HG03354 (cell line): Measurements from ENCODE around the gene IL10RA.
A peak's percentile ranks its signal among the peaks of the same experiment; 100 is the strongest.

ENCODE experiments used
- ATAC-seq: cut with Tn5 transposase; IDR thresholded peaks from one replicate; pipeline ENCODE4 v1.9.1; 2021; ENCODE audit warnings: mild to moderate bottlenecking; ENCODE audit not compliant: unreplicated experiment, poor library complexity, severe bottlenecking

IL10RA gene

DNA sequence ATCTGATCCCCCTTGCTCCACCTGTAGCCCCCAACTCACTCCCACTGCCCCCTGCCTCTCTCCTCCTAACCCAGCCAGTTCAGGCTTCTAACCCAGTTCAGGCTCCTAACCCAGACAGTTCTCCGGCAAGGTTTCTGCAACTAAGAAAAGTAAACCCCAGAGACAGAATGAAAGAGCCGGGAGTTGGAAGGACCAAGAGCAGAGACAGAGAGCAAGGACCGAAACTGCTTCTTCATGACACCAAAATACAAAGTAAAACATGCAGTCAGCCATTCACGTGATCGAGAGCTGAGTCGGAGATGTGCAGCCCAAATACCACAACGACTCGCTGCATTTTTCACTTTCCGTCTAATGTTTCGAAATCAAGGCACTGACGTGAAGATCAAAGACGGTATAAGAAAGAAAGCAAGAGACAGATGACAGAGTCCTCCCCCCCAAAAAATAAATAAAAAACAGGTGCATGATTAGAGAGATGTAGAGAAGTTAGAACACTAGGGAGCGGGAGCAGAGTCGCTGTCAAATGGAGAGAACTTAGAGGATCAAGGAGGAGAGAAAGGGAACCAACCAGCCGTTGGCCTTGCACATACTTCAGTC, 884 bp downstream of the IL10RA start:
- peak; percentile 44 for ATAC-seq

DNA sequence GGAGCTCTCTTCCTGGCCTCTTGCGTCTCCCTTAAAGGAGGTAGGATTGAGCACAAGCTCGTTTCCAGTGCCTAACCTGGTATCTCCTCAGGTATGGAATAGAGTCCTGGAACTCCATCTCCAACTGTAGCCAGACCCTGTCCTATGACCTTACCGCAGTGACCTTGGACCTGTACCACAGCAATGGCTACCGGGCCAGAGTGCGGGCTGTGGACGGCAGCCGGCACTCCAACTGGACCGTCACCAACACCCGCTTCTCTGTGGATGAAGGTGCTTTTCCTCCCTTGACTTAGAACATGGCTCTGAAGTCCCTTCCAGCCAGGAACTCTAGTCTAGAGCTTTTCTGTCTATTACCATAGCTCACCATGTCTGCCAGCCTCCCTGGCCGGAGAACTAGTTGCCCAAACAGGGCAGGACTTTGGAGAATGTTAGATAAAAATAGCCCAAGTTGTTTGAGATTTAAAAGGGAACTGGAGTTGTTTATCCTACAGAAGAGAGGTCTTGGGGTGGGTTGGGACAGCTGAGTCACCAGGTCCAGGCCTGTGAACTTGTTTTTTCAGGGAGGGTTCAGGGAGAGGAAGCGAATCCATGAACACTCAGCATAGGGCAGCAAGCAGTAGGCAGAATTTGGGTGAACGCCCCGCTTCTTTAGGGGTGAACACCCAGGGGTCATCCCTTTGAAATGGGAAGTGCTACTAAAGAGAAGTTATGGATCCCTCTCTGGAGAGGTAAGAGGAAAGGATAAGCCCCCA, 3.3 kb downstream of the IL10RA start:
- no peak for ATAC-seq

- ATAC-seq = no peak
Measured at GRCh38 chr11:117992136-117992535, 5.9 kb downstream of the IL10RA start.

DNA sequence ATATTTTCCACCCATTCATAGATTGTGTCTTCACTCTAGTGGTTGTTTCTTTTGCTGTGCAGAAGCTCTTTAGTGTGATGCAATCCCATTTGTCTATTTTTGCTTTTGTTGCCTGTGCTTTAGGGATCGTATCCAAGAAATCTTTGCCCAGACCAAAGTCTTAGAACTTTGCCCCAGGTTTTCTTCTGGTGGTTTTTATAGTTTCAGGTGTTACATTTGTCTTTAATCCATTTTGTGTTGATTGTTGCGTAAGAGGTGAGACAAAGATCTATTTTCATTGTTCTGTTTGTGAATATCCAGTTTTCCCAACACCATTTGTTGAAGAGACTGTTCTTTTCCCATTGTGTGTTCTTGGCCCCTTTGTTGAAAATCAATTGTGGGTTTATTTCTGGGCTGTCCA, 6.4 kb downstream of the IL10RA start:
- ATAC-seq = no peak

DNA sequence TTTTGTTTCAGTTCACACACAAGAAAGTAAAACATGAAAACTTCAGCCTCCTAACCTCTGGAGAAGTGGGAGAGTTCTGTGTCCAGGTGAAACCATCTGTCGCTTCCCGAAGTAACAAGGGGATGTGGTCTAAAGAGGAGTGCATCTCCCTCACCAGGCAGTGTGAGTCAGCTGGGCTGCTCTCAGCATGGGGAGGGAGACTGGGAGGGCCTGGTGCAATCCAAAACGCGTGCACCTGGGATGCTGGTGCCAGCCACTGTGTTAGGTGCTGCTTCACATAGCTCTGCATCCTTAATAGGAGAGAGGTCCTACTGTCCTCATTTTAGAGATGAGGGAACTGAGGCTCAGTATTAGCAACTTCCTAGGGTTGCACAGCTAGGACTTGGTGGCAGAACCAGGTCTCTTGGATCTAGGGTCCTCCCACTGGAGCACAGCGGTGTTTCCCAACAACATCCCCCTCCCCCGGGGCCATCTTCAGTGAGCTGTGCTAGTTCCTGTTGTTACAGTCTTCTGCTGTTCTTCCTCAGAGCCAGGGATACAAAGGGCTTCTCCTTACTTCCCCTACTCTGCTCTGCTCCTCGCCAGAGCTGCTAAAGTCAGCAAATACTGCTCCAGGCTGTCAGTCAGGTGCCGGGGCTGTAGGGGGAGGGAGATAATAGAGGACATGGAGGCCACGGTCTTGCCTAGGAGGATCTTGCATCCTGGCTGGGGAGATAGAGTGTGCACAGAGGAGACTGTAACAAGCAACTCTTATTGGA, 8.0 kb downstream of the IL10RA start:
- no peak for ATAC-seq

DNA sequence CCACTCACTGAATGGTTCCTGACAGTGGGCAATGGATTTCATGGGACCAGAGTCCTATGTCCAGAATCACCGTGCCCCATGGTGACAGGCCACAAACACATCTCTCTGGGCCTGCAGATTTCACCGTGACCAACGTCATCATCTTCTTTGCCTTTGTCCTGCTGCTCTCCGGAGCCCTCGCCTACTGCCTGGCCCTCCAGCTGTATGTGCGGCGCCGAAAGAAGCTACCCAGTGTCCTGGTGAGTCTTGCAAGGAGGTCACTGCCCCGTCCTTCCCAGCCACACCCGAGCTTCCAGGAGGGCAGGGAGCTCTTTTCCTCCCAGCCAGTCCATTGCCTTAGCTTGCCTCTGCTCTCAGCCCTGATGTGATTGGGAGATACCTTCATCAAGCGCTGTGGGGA, 9.3 kb downstream of the IL10RA start:
- ATAC-seq = no peak

GRCh38 chr11:117996058-117996457, 9.9 kb downstream of the IL10RA start:
- no peak for ATAC-seq

DNA sequence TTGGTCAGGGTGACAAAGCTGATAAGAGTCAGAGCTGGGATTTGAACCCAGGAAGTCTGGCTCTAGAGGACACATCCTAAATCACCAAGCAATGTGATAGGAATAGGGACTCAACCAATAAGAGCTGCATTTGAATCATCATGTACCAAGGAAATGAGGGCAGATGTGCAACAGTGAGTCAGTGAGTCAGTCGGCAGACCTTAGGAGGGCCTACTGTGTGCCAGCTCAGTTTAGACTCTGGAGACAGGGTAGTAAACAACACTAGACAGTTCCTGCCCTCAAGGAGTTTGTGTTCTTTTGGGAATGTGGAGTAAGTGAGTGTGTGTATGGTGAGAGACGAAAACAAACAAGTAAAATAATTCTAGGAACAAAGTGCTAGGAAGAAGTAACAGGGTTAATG, 11.2 kb downstream of the IL10RA start:
- no peak for ATAC-seq

GRCh38 chr11:117997823-117998579, 11.8 kb downstream of the IL10RA start:
- ATAC-seq = peak; percentile 81

DNA sequence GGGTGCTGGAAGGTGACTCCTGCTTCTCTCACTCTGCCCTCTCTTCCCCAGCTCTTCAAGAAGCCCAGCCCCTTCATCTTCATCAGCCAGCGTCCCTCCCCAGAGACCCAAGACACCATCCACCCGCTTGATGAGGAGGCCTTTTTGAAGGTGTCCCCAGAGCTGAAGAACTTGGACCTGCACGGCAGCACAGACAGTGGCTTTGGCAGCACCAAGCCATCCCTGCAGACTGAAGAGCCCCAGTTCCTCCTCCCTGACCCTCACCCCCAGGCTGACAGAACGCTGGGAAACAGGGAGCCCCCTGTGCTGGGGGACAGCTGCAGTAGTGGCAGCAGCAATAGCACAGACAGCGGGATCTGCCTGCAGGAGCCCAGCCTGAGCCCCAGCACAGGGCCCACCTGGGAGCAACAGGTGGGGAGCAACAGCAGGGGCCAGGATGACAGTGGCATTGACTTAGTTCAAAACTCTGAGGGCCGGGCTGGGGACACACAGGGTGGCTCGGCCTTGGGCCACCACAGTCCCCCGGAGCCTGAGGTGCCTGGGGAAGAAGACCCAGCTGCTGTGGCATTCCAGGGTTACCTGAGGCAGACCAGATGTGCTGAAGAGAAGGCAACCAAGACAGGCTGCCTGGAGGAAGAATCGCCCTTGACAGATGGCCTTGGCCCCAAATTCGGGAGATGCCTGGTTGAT, 12.6 kb downstream of the IL10RA start:
- no peak for ATAC-seq

GRCh38 chr11:117999354-117999993, 13.3 kb downstream of the IL10RA start:
- ATAC-seq = no peak

GRCh38 chr11:118000067-118000849, 14.1 kb downstream of the IL10RA start:
- ATAC-seq = no peak

GRCh38 chr11:118000850-118001228, 14.6 kb downstream of the IL10RA start:
- ATAC-seq = no peak

DNA sequence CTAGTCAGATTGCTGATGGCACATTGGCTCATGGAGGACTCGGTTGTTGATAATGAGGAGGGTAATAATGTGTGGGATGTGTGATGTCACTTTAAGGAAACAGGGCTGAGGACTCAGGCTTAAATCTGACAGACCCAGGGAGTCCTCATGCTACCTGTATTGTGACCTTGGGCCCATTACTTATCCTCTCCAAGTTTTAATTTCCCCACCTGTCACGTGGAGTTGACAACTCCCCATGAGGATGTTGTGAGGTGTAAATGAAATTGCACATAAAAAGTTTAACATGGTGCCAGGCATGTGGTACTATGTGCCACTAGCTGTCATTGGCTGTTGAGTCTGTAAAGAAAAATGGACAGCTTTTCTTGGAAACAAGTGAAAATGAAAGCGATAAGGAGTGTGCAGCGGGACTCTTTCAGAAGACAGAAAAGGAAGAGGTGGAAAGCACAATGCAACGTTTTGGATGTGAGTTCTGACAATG, 15.3 kb downstream of the IL10RA start:
- no peak for ATAC-seq

DNA sequence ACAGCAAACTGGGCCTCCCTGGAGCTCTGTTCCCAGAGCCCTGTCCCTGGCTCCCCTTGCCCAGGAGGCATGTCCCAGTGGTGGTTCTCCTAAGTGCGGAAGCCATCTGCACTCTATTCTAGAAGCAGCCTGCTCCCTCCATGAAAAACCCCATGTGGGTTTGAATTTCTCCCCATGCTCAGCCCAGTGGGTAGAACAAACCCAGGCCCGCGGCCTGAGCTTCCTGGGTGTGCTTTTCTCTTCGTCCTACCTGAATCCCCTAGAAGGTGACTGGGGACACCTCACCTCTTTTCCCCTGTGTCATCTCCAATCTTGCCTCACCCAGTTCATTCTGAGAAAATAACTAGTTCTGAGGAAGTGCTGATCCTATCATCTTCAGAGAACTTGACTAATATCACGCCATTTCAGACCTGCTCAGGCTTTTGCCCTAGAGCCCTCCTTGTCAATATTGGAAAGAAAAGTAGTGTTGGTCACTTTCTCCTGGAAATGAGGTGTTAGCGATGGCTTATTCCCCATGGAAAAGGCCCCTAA, 15.9 kb downstream of the IL10RA start:
- no peak for ATAC-seq

GRCh38 chr11:118002541-118003423, 16.6 kb downstream of the IL10RA start:
- ATAC-seq = no peak

DNA sequence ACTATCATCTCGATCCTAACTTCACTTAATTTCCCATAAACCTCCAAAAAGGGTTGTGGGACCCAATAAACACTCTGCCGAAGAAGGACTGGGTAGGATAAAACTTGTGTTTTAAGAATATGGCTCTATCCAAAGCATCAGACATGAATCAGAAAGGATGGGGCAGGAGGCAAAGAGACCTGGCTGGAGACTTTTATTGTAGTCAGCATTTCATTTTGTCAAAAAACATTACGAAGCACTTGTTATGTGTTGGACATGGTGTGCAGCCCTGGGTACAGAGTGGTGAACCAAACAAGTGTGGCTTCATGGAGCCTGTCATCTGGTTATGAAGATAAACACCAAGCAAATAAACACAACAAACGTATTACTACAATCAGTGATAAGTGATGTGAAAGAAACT, 17.3 kb downstream of the IL10RA start:
- no peak for ATAC-seq
